Anterior cingulate cortex (tissue), 58 donors: ENCODE measurements around the gene PTTG1IP.
"Not testable (repeated sequence)": the region's sequence is repeated elsewhere in the genome, so short reads cannot be mapped to it uniquely, and the experiment has no call there.

Experiments used
- DNase-seq, 58 donors: peaks; one replicate each; lab custom pipeline; 2025; lab: John Stamatoyannopoulos, UW

Gene PTTG1IP

DNA sequence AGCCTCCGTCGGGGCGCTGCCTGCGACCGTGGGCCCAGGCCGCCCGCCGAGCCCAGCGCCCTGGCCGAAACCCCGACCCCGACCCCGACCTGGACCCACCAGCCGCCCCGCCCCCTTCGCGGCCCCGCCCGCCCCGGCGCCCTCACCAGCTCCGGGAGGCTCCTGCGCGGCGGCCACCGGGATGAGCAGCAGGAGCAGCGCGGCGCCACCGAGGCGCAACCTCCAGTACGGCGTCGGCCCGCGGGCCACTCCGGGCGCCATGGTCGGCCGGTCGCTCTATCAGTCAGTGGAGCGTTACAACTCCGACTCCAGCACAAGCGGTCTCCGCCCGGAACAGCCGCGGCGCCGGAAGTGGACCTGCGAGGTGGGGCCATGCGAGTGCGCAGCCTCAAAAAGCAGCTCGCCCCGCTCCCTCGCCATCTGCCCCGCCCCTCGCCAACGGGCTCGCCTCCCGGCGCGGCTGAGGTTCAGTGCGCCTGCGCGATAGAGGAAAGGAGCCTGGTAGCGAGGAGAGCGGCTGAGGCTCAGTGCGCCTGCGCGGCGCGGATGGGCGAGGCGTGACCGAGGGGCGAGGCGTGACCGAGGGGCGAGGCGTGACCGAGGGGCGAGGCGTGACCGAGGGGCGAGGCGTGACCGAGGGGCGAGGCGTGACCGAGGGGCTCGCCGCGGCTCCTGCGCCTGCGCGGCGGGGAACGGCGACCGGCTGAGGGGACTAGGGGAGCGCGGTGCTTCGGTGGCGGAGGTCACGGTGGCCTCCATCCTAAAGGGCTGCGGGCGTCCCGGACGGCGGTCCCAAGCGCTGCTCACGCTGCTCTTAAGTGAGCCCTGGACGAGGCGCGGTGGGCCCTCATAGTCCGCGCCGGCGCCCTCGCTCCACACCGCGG lies at the start of gene PTTG1IP:
PTTG1IP (minus strand) TSS at position 335 of the 884 bp plus-strand sequence; CDS start at position 261, 74 bp downstream.
- DNase-seq = peak; percentile 55 to 98 (median 94)

- DNase-seq = no peak
These were observed 48.4 kb upstream of the PTTG1IP start for GRCh38 chr21:44921928-44922327.

DNA sequence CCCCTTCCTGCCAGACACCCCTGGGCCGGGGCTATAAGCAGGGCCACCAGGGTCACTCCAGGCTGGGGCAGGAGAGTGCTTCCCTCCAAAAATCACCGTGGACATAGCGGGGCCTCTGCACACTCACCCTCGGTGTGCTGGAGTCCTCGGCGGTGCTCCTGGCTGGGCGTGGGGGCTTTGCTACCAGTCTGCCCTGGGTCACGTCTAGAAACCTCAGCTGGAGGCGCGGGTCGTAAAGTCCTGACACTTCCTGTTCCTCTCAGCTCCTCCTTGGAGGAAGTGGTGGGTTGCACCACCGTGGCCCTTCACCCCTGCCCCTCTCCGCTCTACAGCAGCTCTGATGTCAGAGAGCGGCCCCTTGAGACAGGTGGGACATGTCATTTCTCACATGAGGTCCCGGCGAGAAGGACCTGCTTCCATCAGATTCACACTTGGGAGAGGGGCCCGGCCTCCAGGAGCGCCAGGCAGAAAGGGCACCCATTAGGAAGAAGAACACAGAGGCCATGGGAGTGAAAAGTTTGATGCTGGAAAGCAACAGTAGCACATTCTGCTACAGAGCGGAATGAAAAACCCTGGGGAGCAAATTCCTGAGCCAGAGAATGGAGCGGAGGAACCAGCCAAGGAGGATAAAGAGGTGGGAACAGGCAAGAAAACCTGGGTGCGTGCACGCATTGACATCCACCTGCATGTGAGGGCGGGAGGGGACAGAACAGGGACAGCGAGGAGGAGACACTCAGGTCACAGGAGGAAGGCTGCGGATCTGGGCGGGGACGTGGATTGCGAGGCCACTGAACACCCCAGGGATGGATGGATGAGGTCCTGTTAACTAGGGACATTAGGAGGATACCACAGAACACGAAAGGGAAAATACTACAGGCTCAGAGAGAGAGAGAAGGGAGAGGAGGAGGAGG lies 47.5 kb upstream of the PTTG1IP start, which contains the start of gene ITGB2:
ITGB2 (minus strand) TSS at position 206 of the 911 bp plus-strand sequence. CDS start 10,117 bp downstream, outside the sequence.
- DNase-seq = peak in 1 of 58 donors; percentile 19

DNA sequence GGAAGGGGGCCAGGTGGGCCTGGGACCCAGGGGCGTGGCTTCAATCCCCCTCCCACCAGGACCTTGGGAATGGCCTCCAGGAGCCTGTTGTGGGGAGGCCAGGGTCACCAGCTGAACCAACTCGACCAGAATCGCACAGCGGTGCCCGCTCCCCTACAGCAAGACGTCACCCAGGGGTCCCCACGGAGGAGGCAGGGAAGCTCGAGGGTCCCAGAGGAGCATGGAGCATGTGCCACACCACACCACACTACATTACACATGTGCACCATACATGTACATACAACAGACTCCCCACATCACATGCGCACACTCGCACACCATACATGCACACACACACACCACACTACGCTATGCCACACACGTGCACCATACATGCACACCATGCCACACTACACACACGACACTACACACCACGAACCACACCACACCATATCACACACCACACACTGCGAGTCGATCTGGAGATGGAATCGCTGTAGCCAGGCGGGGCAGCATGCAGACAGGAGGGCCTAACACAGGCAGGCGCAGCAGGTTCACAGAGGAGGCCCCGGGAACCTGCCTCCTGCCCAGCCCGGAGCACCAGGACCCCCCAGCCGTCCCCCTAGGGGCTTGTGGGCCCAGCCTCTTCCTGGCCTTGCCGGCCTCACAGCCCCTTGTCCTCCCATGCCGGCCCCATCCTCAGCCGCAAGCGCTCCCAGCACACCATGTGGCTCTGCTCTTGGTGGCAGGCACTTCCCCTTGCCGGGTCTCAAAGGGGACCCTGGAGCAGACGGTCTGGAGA lies 46.6 kb upstream of the PTTG1IP start:
- no peak for DNase-seq

DNA sequence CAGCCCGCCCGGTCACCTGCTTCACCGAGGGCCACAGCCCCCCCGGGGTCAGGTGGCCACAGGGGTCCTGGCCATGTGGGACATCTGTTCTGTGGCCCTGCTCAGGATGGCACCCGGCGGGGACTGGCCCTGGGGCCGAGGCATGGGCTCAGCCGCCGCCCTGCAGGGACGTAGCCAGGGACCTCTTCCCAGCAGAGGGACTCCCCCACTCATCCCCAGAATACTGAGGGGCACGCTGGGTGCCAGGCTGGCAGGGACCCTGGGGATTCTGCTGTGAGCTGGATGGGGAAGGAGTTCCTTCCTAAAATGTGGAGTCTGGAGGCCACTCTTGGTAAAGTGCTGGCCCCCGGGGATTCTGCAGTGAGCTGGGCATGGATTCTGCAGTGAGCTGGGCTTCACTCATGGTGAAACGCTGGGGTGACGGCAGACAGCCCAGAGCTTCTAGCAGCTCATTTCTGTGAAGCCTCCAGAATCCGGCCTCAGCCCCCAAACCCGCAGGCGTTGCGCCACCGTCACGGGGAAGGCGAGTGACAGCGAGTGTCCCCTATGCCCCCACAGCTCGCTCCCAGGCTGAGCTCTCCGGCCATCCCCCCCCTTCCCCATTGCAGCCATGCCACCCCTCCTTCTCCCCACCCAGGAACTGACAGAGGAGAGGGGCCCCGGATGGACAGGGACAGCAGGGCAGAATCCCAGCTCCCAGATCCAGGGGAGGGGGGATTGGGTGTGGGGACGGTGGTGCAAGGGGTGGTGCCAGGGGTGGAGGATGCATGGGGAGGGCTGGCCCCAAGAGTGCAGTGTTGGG lies 45.8 kb upstream of the PTTG1IP start:
- DNase-seq = peak in 2 of 58 donors; percentile 28 to 29

- no peak for DNase-seq
These were observed 45.1 kb upstream of the PTTG1IP start for GRCh38 chr21:44918581-44919033.

- no peak for DNase-seq
These were observed 44.6 kb upstream of the PTTG1IP start for GRCh38 chr21:44918107-44918470.

DNA sequence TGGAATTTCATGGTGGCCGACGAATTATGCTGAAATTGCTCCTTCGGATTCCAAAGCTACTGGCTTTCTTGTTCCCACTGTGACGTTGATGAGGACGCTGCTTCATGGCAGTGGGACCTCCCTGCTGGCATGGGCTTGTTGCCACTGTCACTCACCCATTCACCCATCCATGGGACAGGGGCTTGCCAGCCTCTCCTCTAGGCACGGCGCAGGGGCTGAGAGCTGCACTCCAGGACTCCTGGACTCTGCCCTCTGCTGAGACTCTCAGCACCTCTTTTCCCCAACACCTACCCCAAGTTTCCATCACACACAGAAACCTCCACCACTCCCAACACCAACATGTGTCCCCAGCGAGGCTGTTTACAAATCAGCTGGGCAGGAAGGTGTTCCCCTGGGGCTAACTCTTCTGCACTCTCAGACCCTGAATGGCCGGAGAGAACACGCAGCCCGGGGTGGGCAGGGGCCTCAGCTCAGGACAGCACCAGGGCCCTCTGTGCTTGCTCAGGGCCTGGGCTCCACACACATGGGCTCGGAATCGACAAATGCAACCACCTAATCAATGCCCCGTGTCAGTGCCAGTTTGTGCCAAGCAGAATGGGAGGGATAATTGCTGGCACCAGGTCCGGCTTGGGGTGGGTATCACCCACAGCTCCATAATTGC lies 44.1 kb upstream of the PTTG1IP start:
- no peak for DNase-seq

- DNase-seq = no peak
These were observed 43.5 kb upstream of the PTTG1IP start for GRCh38 chr21:44916965-44917364.

- DNase-seq = no peak
These were observed 40.8 kb upstream of the PTTG1IP start for GRCh38 chr21:44914176-44914874.

DNA sequence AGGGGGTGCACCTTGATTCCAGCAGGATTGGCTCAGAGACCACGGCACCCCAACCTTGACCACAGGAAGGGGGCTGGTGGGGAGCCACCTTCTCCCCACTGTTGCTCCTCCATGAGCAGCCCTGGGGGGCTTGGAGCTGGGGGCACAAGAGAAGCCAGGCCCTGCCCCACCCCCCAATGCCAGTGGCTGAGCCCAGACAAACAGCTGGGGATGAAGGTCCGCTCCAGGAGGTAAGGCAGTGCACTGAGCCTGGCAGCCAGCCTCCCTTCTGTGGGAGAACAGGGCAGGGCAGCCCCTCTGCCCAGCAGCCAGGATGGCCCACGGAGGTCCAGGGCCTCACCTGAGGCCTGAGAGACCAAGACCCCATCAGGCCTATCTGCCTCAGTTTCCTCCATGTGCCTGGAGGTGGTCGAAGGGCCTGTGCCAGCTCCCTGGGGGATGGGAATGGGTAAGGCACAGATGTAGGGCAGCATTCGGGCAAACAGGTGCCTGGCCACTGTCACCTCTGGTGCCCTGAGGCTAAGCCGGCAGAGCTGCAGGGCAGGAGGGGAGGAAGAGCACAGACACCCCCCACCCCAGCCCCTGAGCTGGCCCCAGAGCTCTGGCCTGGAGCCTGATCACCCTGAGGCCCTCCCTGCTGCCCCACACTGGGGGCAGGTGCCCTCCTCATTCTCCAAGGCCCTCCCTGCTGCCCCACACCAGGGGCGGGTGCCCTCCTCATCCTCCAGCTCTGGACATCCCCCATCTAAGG lies 40.1 kb upstream of the PTTG1IP start:
- DNase-seq = no peak

- DNase-seq = not testable (repeated sequence)
These were observed 39.3 kb upstream of the PTTG1IP start for GRCh38 chr21:44912506-44913412.

DNA sequence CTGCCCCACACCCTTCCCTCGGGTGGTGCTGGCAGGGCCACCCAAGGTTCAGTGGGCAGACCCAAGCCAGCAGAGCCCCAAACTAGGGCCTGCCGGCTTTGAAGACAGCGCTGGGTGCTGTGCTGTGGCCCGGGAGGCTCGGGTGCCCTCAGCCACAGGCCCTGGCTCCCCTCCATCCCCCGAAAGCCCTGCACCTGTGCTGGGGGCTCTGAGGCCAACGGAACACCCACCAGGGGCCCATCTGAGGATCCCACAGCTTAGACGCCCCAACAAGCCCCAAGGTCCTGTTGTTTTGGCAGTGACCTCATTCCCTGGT lies 38.6 kb upstream of the PTTG1IP start:
- no peak for DNase-seq

GRCh38 chr21:44911384-44912157 lies 38.1 kb upstream of the PTTG1IP start:
- peak in 52 of 58 donors; percentile 27 to 84 (median 66) for DNase-seq

GRCh38 chr21:44911068-44911383 lies 37.5 kb upstream of the PTTG1IP start:
- no peak for DNase-seq
